ENCODE results near the gene TFR2. TPM values are rescaled to one million over a fixed set of nuclear protein-coding genes. Genes with fewer than 3 reads are reported as not detected.

TFR2 gene
- total and polyA plus RNA-seq, 9 of the 15 experiments (the other 6 are each of a cell fraction or from before 2014, with no cell fraction given), result 3.8 to 123 (median 51.1) TPM

GRCh38 chr7:100632951-100633717 lies 8.2 kb downstream of the TFR2 start (continued):
- TF ChIP-seq NCOA4 (IDR thresholded peaks at IDR 0.05; ENCODE audit: partially characterized antibody) (no peak), MXI1 (IDR thresholded peaks at IDR 0.05; ENCODE audit: low read depth, low read length) (no peak), PRPF4 (IDR thresholded peaks at IDR 0.05; ENCODE audit: insufficient read depth, low read depth, low read length, poor library complexity, severe bottlenecking) (peak; percentile 39)

DNA sequence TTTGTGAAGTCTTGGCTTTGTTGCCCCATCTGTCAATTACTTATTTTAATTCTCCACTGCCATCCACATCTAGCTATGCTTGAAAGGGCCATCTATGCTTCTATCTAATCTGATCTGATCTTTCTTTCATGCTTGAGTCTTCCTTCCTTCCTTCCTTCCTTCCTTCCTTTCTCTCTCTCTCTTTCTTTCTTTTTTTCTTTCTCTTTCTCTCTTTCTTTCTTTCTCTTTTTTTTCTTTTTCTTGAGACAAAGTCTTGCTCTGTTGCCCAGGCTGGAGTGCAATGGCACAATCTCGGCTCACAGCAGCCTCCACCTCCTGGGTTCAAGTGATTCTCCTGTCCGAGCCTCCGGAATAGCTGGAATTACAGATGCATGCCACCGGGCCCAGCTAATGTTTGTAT lies 11.3 kb downstream of the TFR2 start:
- 93% methylated on average over 4 of the region's 4 CpGs for WGBS (ENCODE audit: insufficient coverage, low coverage, missing lambda C conversion rate)
- Histone ChIP-seq H3K27ac (ENCODE audit: extremely low read depth, low read depth, low read length) (no peak overlapping the region), H3K4me3 (no peak overlapping the region), H3K27me3 (ENCODE audit: control insufficient read depth in 2 of 2, insufficient read depth in 2 of 2, low read length in 2 of 2) (no peaks in the 10 kb centered on the region), H3K9me3 (replicated peaks; ENCODE audit: control insufficient read depth, insufficient read depth, low read depth, low read length) (no peaks in the 10 kb centered on the region), H4K20me1 (replicated peaks; ENCODE audit: control insufficient read depth, insufficient read depth, low read length) (peaks cover 6% of the 10 kb centered on the region), H3K9me1 (ENCODE audit: control insufficient read depth, insufficient read depth, low read length) (no peaks in the 10 kb centered on the region), H3K4me1 (replicated peaks in 1 of 2; ENCODE audit: control insufficient read depth in 2 of 2, insufficient read depth in 2 of 2, low read length in 2 of 2) (peaks cover 10 to 38% of the 10 kb centered on the region in 2 experiments), H3K36me3 (ENCODE audit: control insufficient read depth, insufficient read depth, low read length) (peaks cover 83% of the 10 kb centered on the region), H2AFZ (ENCODE audit: low read depth, low read length) (no peak overlapping the region), H3K4me2 (ENCODE audit: insufficient read depth, low read length) (no peak overlapping the region), H3K79me2 (ENCODE audit: control insufficient read depth, insufficient read depth, low read length) (peaks cover 17% of the 10 kb centered on the region; the same call in 2 of the 3 replicates), H3K9ac (ENCODE audit: insufficient read depth in 1 of 2, low read depth in 2 of 2, low read length in 2 of 2) (no peak overlapping the region)
- ChIA-PET POLR2A (interaction anchor here (0.5 to 3.5 kb wide), 9 partner anchors 10 to 123 kb away, joined by 3 to 22 read pairs (median 3); partner anchors contain the start of gene GNB2), CTCF (ENCODE audit: low intra/inter-chr PET ratio) (interaction anchor here (1.2 kb wide), 1 partner anchor 61 kb away, joined by 6 read pairs; no protein-coding TSS in a partner anchor)
- BruUV-seq (replicated peaks), result no TSS peak
- ATAC-seq, result no peak
- intact Hi-C loops (cut with micrococcal nuclease), result no loop called here
- in situ Hi-C loops (cut with MboI), result no loop called here
- DNase-seq (ENCODE audit: extremely low read depth in 1 of 4, low spot score in 3 of 4), result no peak
- no peak for FAIRE-seq
- TF ChIP-seq HDAC1 (IDR thresholded peaks at IDR 0.05) (0 out of 4 replicates have a peak, but pooled peaks of 1 of the 2 experiments have one; percentile 11), ARID3B (CRISPR knock-in tag; IDR thresholded peaks at IDR 0.05; ENCODE audit: borderline replicate concordance) (no peak)
- TF ChIP-seq, protein P1, sequence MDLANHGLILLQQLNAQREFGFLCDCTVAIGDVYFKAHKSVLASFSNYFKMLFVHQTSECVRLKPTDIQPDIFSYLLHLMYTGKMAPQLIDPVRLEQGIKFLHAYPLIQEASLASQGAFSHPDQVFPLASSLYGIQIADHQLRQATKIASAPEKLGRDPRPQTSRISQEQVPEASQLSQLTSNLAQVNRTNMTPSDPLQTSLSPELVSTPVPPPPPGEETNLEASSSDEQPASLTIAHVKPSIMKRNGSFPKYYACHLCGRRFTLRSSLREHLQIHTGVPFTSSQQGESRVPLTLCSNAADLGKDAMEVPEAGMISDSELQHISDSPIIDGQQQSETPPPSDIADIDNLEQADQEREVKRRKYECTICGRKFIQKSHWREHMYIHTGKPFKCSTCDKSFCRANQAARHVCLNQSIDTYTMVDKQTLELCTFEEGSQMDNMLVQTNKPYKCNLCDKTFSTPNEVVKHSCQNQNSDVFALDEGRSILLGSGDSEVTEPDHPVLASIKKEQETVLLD (IDR thresholded peaks at IDR 0.05), result 0 out of 2 replicates have a peak, but pooled peaks have one; percentile 39
- TF ChIP-seq, protein P2, sequence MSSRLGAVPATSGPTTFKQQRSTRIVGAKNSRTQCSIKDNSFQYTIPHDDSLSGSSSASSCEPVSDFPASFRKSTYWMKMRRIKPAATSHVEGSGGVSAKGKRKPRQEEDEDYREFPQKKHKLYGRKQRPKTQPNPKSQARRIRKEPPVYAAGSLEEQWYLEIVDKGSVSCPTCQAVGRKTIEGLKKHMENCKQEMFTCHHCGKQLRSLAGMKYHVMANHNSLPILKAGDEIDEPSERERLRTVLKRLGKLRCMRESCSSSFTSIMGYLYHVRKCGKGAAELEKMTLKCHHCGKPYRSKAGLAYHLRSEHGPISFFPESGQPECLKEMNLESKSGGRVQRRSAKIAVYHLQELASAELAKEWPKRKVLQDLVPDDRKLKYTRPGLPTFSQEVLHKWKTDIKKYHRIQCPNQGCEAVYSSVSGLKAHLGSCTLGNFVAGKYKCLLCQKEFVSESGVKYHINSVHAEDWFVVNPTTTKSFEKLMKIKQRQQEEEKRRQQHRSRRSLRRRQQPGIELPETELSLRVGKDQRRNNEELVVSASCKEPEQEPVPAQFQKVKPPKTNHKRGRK (tag; IDR thresholded peaks at IDR 0.05), result peak; percentile 25; the same call in 1 of the 2 replicates

All from K562 (cell line).